ENCODE measurements around the gene PLPPR1. TPM values are rescaled to one million over a fixed set of nuclear protein-coding genes. Genes with fewer than 3 reads are reported as not detected.

PLPPR1 gene
- total and polyA plus RNA-seq, 2 of the 4 experiments (the other 2 are of a cell fraction): not detected

- ATAC-seq (ENCODE audit: low read depth) (no peak), DNase-seq (no peak)
- TF ChIP-seq ELK1 (IDR thresholded peaks at IDR 0.05; ENCODE audit: borderline replicate concordance, low read depth, low read length) (no peak), NFE2L2 (IDR thresholded peaks at IDR 0.05; ENCODE audit: low read depth, low read length) (no peak), CTCF (conservative IDR thresholded peaks at IDR 0.05; ENCODE audit: low read depth, low read length) (no peak), USF2 (IDR thresholded peaks at IDR 0.05; ENCODE audit: low read depth, low read length) (no peak), MXI1 (IDR thresholded peaks at IDR 0.05; ENCODE audit: borderline replicate concordance, low read depth, low read length) (no peak), BHLHE40 (IDR thresholded peaks at IDR 0.05; ENCODE audit: low read depth, low read length) (no peak)
- intact Hi-C loops (cut with micrococcal nuclease): no loop called here
- no TSS peak for BruUV-seq (replicated peaks)
- POLR2A ChIA-PET (ENCODE audit: unreplicated experiment): no interaction called here
- H3K4me1 ChIP-seq (ENCODE audit: control insufficient read depth, insufficient read depth, low read length): no peaks in the 10 kb centered on the region
- no peaks in the 10 kb centered on the region for H3K27me3 ChIP-seq (ENCODE audit: control insufficient read depth, insufficient read depth, low read length)
- CTCF ChIA-PET: no interaction called here
- H2BK5ac ChIP-seq (ENCODE audit: low read depth, low read length, poor library complexity, severe bottlenecking): no peak overlapping the region
- no peak overlapping the region for H2AFZ ChIP-seq (replicated peaks; ENCODE audit: low read length, poor library complexity)
- dilution Hi-C loops (cut with HindIII; ENCODE audit: low sequenced_read_pairs, unreplicated experiment): no loop called here
- no peak overlapping the region for H3K4ac ChIP-seq (ENCODE audit: low read depth, low read length)
- no peak overlapping the region for H3K27ac ChIP-seq (ENCODE audit: insufficient read depth, low read length)
- no peak overlapping the region for H2AK9ac ChIP-seq (replicated peaks; ENCODE audit: low read depth, low read length, poor library complexity)
- no peaks in the 10 kb centered on the region for H3K36me3 ChIP-seq (ENCODE audit: control insufficient read depth, insufficient read depth, low read length)
- H3K4me2 ChIP-seq (ENCODE audit: low read depth, low read length): no peak overlapping the region
- no peak overlapping the region for H2BK120ac ChIP-seq (ENCODE audit: low read depth, low read length)
- no peaks in the 10 kb centered on the region for H4K20me1 ChIP-seq (ENCODE audit: insufficient read depth, low read length)
- in situ Hi-C loops (cut with MboI; ENCODE audit: low sequenced_read_pairs): no loop called here
- no peak overlapping the region for H3K23ac ChIP-seq (ENCODE audit: low read depth, low read length)
- no peak overlapping the region for H2BK15ac ChIP-seq (ENCODE audit: low read depth, low read length)
- no peak overlapping the region for H3K9ac ChIP-seq (ENCODE audit: low read depth, low read length)
- no peak overlapping the region for H4K91ac ChIP-seq (ENCODE audit: insufficient read depth, low read depth, low read length)
- H3K9me3 ChIP-seq (ENCODE audit: control insufficient read depth, insufficient read depth, low read length): no peaks in the 10 kb centered on the region
- H4K8ac ChIP-seq (ENCODE audit: low read depth in 2 of 2, low read length in 2 of 2): no peak overlapping the region
- H3K4me3 ChIP-seq (ENCODE audit: insufficient read depth, low read depth, low read length): no peak overlapping the region
- no peak overlapping the region for H4K5ac ChIP-seq (ENCODE audit: low read depth, low read length)
- H3K14ac ChIP-seq (replicated peaks; ENCODE audit: low read depth, low read length): no peak overlapping the region
- WGBS, 2 experiments (ENCODE audit: extremely low coverage in 2 of 2, insufficient read length in 1 of 2): no CpG with 5 or more reads among the region's 1 CpG
- H3K79me1 ChIP-seq (ENCODE audit: low read depth in 1 of 2, low read length in 2 of 2): no peaks in the 10 kb centered on the region
- no peak overlapping the region for H2AK5ac ChIP-seq (ENCODE audit: low read depth, low read length)
- H3K9me1 ChIP-seq (ENCODE audit: insufficient read depth, low read length): no peaks in the 10 kb centered on the region
- no peak overlapping the region for H3K56ac ChIP-seq (ENCODE audit: extremely low read depth, insufficient read depth, low read length)
- no peak overlapping the region for H2BK20ac ChIP-seq (ENCODE audit: low read depth, low read length)
- no peak overlapping the region for H3K18ac ChIP-seq (ENCODE audit: low read depth, low read length)
These were observed 298.0 kb downstream of the PLPPR1 start for GRCh38 chr9:101326501-101326900.
